Heart right ventricle (tissue), 16 donors: ENCODE results near the gene VAC14. TPM values are rescaled to one million over a fixed set of nuclear protein-coding genes. Genes with fewer than 3 reads are reported as not detected.

Experiments used
- ATAC-seq, 8 donors: fragments of 200-7000 bp; cut with Tn5 transposase; one replicate each; pipeline ENCODE4 v1.9.1; 2020; ENCODE audit warnings: mild to moderate bottlenecking in 8 of 8, moderate library complexity in 8 of 8, moderate number of reproducible peaks in 1 of 8
- DNase-seq, 2 donors: peaks; one replicate each; pipeline ENCODE4 v3.0.0-alpha.2; 2020
- H3K27ac ChIP-seq, 10 donors: fragments of 200-600 bp; sonication (generic) in 2 of 10; one replicate each; pipeline versions ENCODE4 v1.5.0 to v1.8.0; 2020 to 2022; ENCODE audit warnings: mild to moderate bottlenecking in 3 of 10
- H3K27me3 ChIP-seq, 7 donors: fragments of 200-600 bp; one replicate each; pipeline ENCODE4 v1.8.0; 2021 to 2022; ENCODE audit warnings: mild to moderate bottlenecking in 2 of 7
- H3K36me3 ChIP-seq, 9 donors: fragments of 200-600 bp; sonication (generic) in 1 of 9; one replicate each; pipeline versions ENCODE4 v1.5.0 to v1.8.0; 2020 to 2022; ENCODE audit warnings: mild to moderate bottlenecking in 2 of 9
- H3K4me1 ChIP-seq, 9 donors: fragments of 200-600 bp; sonication (generic) in 1 of 9; one replicate each; pipeline versions ENCODE4 v1.5.0 to v1.8.0; 2020 to 2022; ENCODE audit warnings: mild to moderate bottlenecking in 4 of 9
- H3K4me3 ChIP-seq, 10 donors: fragments of 200-600 bp; sonication (generic) in 2 of 10; one replicate each; pipeline versions ENCODE4 v1.5.0 to v1.8.0; 2020 to 2022; ENCODE audit warnings: mild to moderate bottlenecking in 7 of 10, moderate library complexity in 2 of 10
- H3K9me3 ChIP-seq, 11 donors: fragments of 200-600 bp in 10 of 11; sonication (generic) in 2 of 11; one replicate each; pipeline versions ENCODE4 v1.5.0 to v1.8.0; 2013 to 2022; ENCODE audit warnings: mild to moderate bottlenecking in 2 of 11, control low read depth in 1 of 11, moderate library complexity in 1 of 11
- WGBS, 2 donors: extraction: QIAGEN DNeasy Blood & Tissue Kit; methylation state at CpG; one replicate each; pipeline ENCODE4 v1.1.7; 2013; ENCODE audit warnings: inconsistent platforms in 1 of 2; 5-methylcytosine and 5-hydroxymethylcytosine counted together
- intact Hi-C, 10 donors: fragments of 100-400 bp; cut with DNase I; formaldehyde crosslinking; loops; one replicate each; pipeline versions ENCODE4 v1.11.1 to v1.14.2; 2022
- polyA plus RNA-seq, 2 donors: library from polyadenylated mRNA; stranded (reverse); fragments of 200-250 nt; gene quantifications; one replicate each; pipeline ENCODE4 v1.2.3, GENCODE V29; 2013
- total RNA-seq, 10 donors: library from RNA; stranded (reverse); fragmentation: NEBNext Ultra II Directional in 3 of 10; extraction: Animal tissue kit (Norgen Biotek cat#: 25700) in 3 of 10; gene quantifications; one replicate each; pipeline versions ENCODE4 v1.2.1 to v1.2.4, GENCODE V29; 2021 to 2023
- TF ChIP-seq, protein P1 (sequence below), 9 donors: fragments of 200-600 bp; sonication (generic) in 2 of 9; IDR thresholded peaks; one replicate each; pipeline versions ENCODE4 v1.5.0 to v1.8.0; 2021 to 2022; ENCODE audit warnings: antibody characterized with exemption in 9 of 9, mild to moderate bottlenecking in 5 of 9, moderate library complexity in 1 of 9
- donor health status: Arrhythmogenic right ventricular cardiomyopathy.
- donor health status: ischemic (EF 13 %, LVEDD 7.1; RV severe dilation, severe dysfunction).
- donor health status: healthy with polysubstance abuse.
- donor health status: DM: no; HTN: yes; CAD: no.
- donor health status: DM: no; HTN: no; CAD: no.
- donor health status: ischemic (EF 25% LVEDD 6.9; RV normal size, moderate dysfunction).
- donor health status: ischemic (EF 25% LVEDD 5.7; RV mildly dilated, moderate dysfunction).
- donor health status: healthy.
- donor health status: DM: yes; HTN: yes; CAD: no.
- donor health status: Ischemic cardiomyopathy.
- donor health status: ischemic (EF 35%, LVEDD 5.7; RV mildly dilated, moderate dysfunction).
- donor health status: nonischemic (EF 11% LVEDD 7.7; RV severe dilation, severe dysfunction).
- donor health status: DM: yes; HTN: yes; CAD: no.
- donor health status: PGD.
- donor health status: ischemic (EF 29% LVEDD 5.4; RV normal size, mild dysfunction).
- donor health status: nonischemic (EF 23%, LVEDD 6.1; RV moderate dilation, normal function).

Gene VAC14
- total and polyA plus RNA-seq, 12 donors, result 19.2 to 43.7 (median 23.2) TPM

DNA sequence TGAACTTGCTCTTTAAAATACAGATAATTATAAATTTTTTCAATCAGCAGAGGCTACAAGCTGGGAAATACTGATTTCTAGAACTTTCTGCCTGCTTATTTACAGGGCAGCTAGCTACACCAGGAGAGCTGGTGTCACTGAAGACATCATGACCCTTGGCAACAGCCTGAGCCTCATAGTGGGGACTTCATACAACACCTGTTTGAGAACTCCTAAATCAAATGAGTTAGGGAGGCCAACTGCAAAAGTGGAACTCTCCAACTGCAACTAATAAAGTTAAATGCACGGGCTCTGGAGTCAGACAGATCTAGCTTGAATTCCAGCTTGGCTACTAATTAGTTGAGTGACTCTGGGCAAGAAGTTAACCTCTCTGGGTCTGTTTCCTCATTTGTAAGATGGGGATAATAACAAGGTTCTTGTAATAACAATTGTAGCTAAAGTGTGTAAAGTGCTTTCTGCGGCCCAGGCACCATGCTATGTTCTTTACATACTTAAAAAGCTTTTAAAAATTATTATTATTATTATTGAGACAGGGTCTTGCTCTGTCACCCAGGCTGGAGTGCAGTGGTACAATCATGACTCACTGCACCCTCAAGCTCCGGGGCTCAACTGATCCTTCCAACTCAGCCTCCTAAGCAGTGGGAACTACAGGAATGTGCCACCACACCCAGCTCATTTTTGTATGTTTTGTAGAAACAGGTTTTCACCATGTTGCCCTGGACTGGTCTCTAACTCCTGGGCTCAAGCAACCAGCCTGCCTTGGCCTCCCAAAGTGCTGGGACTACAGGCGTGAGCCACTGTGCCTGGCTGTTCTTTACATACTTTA, 33.4 kb downstream of the VAC14 start:
- Histone ChIP-seq H3K27me3 (no peaks in the 10 kb centered on the region), H3K36me3 (peaks cover 0 to 83% (median 2%) of the 10 kb centered on the region in 9 donors), H3K9me3 (no peaks in the 10 kb centered on the region), H3K4me1 (peaks cover 0 to 6% (median 5%) of the 10 kb centered on the region in 9 donors), H3K27ac (no peak overlapping the region), H3K4me3 (no peak overlapping the region)
- DNase-seq, result no peak
- TF ChIP-seq, protein P1, sequence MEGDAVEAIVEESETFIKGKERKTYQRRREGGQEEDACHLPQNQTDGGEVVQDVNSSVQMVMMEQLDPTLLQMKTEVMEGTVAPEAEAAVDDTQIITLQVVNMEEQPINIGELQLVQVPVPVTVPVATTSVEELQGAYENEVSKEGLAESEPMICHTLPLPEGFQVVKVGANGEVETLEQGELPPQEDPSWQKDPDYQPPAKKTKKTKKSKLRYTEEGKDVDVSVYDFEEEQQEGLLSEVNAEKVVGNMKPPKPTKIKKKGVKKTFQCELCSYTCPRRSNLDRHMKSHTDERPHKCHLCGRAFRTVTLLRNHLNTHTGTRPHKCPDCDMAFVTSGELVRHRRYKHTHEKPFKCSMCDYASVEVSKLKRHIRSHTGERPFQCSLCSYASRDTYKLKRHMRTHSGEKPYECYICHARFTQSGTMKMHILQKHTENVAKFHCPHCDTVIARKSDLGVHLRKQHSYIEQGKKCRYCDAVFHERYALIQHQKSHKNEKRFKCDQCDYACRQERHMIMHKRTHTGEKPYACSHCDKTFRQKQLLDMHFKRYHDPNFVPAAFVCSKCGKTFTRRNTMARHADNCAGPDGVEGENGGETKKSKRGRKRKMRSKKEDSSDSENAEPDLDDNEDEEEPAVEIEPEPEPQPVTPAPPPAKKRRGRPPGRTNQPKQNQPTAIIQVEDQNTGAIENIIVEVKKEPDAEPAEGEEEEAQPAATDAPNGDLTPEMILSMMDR (IDR thresholded peaks at IDR 0.05), result no peak
- intact Hi-C loops, result loop anchor here in 1 of 10 donors (5.0 kb wide), 1 partner anchor 80 kb away; the partner anchor contains the start of gene MTSS2
- 91 to 96% methylated on average over 4 of the region's 4 CpGs for WGBS, 2 donors
- no peak for ATAC-seq

DNA sequence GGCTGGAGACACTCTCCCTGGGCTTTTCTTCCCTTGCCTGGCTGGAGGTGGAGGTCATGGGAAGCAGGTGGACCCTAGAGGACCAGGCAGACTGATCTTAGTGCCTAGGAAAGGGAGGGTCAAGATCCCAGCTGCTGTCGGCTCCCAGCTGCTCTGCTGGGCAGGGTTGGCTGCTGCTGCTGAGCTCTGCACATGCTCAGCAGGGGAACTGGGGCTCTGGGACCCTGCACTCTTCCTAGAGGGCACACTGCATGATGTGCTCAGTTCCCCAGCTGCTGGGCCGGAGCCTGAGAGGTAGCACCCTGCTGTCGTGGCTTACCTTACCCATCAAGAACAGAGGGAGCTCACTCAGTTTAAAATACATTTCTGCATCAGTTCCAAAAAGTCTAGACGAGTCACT, 34.3 kb downstream of the VAC14 start:
- Histone ChIP-seq H3K9me3 (no peaks in the 10 kb centered on the region), H3K4me1 (peaks cover 0 to 6% (median 5%) of the 10 kb centered on the region in 9 donors), H3K4me3 (no peak overlapping the region), H3K36me3 (peaks cover 0 to 83% (median 10%) of the 10 kb centered on the region in 9 donors), H3K27me3 (no peaks in the 10 kb centered on the region), H3K27ac (no peak overlapping the region)
- ATAC-seq, result no peak
- TF ChIP-seq, protein P1 (IDR thresholded peaks at IDR 0.05), result no peak
- intact Hi-C loops, result loop anchor here in 1 of 10 donors (5.0 kb wide), 1 partner anchor 79 kb away; the partner anchor contains the start of gene MTSS2
- DNase-seq, result no peak
- WGBS, 2 donors, result 91% methylated on average over 4 of the region's 4 CpGs

DNA sequence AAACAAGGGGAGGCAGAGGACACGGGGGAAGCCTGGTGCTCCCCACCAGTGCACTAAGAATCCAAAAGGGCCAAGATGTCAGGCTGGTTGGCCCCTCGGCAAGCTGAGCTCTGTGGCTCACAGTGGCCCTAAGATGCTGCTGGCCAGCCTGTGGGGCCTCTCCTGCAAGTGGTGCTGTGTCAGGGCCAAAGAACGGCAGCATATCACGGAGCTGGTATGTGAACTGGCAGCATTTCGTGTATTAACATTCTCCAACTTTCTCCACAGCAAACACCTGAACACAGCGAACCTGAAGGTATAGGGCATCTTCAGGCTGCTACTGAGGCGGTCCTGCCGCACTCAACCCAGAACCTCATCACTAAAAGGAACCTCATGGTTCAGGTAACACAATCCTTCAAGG, 34.8 kb downstream of the VAC14 start:
- DNase-seq (no peak), ATAC-seq (no peak)
- peaks cover 0 to 83% (median 14%) of the 10 kb centered on the region in 9 donors for H3K36me3 ChIP-seq
- H3K4me3 ChIP-seq, result no peak overlapping the region
- 79 to 81% methylated on average over 8 of the region's 8 CpGs for WGBS, 2 donors
- intact Hi-C loops, result loop anchor here in 1 of 10 donors (5.0 kb wide), 1 partner anchor 79 kb away; the partner anchor contains the start of gene MTSS2
- no peaks in the 10 kb centered on the region for H3K27me3 ChIP-seq
- H3K4me1 ChIP-seq, result peaks cover 0 to 6% (median 4%) of the 10 kb centered on the region in 9 donors
- TF ChIP-seq, protein P1 (IDR thresholded peaks at IDR 0.05), result no peak
- no peak overlapping the region for H3K27ac ChIP-seq
- H3K9me3 ChIP-seq, result no peaks in the 10 kb centered on the region

DNA sequence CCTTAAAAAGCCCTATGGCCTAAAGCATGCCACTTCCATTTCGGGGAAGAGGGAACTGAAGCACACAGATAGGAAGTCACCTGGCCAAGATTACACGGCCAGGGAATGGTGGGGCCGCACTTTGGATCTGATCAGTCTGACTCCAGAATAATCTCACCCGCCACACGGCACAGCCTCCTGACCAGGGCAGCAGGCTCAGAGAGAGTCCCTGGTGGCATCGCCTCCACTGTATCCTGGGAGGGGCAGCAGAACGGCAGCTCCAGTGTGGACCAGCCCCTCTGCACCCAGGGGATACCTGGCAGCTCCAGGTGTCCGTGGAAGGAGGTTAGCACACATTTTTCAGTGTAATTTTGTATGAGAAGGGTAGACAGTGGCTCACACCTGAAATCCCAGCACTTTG, 35.5 kb downstream of the VAC14 start:
- Histone ChIP-seq H3K36me3 (peaks cover 0 to 79% (median 13%) of the 10 kb centered on the region in 9 donors), H3K9me3 (no peaks in the 10 kb centered on the region), H3K4me3 (no peak overlapping the region), H3K27me3 (no peaks in the 10 kb centered on the region), H3K27ac (no peak overlapping the region), H3K4me1 (peaks cover 0 to 5% (median 0%) of the 10 kb centered on the region in 9 donors)
- DNase-seq (no peak), ATAC-seq (no peak)
- TF ChIP-seq, protein P1 (IDR thresholded peaks at IDR 0.05), result no peak
- intact Hi-C loops, result loop anchor here in 1 of 10 donors (5.0 kb wide), 1 partner anchor 78 kb away; the partner anchor contains the start of gene MTSS2
- 89 to 93% methylated on average over 8 of the region's 8 CpGs for WGBS, 2 donors
